Subcutaneous adipose tissue (tissue), 4 donors: Measurements from ENCODE around the gene HOXC5. TPM values are rescaled to one million over a fixed set of nuclear protein-coding genes. Genes with fewer than 3 reads are reported as not detected.

Source experiments
- CTCF ChIP-seq: fragments of 450-650 bp; IDR thresholded peaks from one replicate; pipeline ENCODE4 v1.5.1; 2016; ENCODE audit warnings: low read depth, mild to moderate bottlenecking, control low read depth, antibody characterized with exemption, moderate library complexity
- total RNA-seq, 4 donors: library from RNA; depleted of rRNA; stranded (reverse); fragments of >200 nt; gene quantifications; one replicate each; pipeline ENCODE4 v1.1.0, GENCODE V29; 2016

Gene HOXC5
- total RNA-seq, 4 donors from 2014 or later = 0.66 to 2.6 (median 0.85) TPM; not detected in 1

- TF ChIP-seq CTCF = no peak
Measured at GRCh38 chr12:53986686-53987483, 46.0 kb upstream of the HOXC5 start.

GRCh38 chr12:53987787-53988230 is 45.0 kb upstream of the HOXC5 start:
- no peak for TF ChIP-seq CTCF

- TF ChIP-seq CTCF = no peak
Measured at GRCh38 chr12:53988541-53989226, 44.2 kb upstream of the HOXC5 start.

- TF ChIP-seq CTCF = no peak
Measured at GRCh38 chr12:53989227-53990113, 43.4 kb upstream of the HOXC5 start.

GRCh38 chr12:53990311-53991076 is 42.4 kb upstream of the HOXC5 start:
- no peak for TF ChIP-seq CTCF

- TF ChIP-seq CTCF = no peak
Measured at GRCh38 chr12:53991077-53991460, 41.8 kb upstream of the HOXC5 start.
